ENCODE measurements around the gene HAUS2. TPM values are rescaled to one million over a fixed set of nuclear protein-coding genes. Genes with fewer than 3 reads are reported as not detected.

Gene HAUS2
- 16.7 and 25.2 TPM in 2 replicates for total RNA-seq (2013; cell fraction: nucleolus; rRNA removed)
- total RNA-seq (2014; rRNA removed) (40.6 and 40.7 TPM in 2 replicates), total RNA-seq (2014; rRNA removed; fragmentation: Illumina TruSeq; extraction: Trizol) (37.5 and 41.8 TPM in 2 replicates), total RNA-seq (2021) (26.7 and 33.5 TPM in 2 replicates), polyA plus RNA-seq (2011; rRNA removed) (45.2 and 80.6 TPM in 2 replicates), polyA plus RNA-seq (2014; fragmentation: Illumina TruSeq; extraction: Trizol) (40.6 and 48.3 TPM in 2 replicates), polyA plus RNA-seq (2014; fragmentation: Nextera tagmentation; extraction: Ambion mirVana) (10 to 100 TPM; 30.8 to 37.0 TPM), polyA plus RNA-seq (2014; rRNA removed) (25.3 and 28.7 TPM in 2 replicates), polyA plus RNA-seq (2016; fragmentation: Nextera tagmentation; extraction: Ambion mirVana) (10 to 100 TPM; 54.0 to 59.3 TPM), polyA minus RNA-seq (2011; rRNA and poly(A)+ RNA removed) (19.1 and 19.2 TPM in 2 replicates), Bru-seq, nascent RNA (percentile 76 among the genes with signal in this experiment), BruChase-seq, experiment 1, labeled RNA remaining after a 6-hour chase (percentile 80 among the genes with signal in this experiment), BruChase-seq, experiment 2, labeled RNA remaining after a 2-hour chase (percentile 80 among the genes with signal in this experiment)
- polyA plus RNA-seq (2011; ENCODE audit: low read depth) = 15.2 TPM
- polyA plus RNA-seq (2011; cell fraction: cytosol; rRNA removed) = 19.5 and 24.6 TPM in 2 replicates
- polyA plus RNA-seq (2011; cell fraction: nucleus; rRNA removed) = 6.9 and 8.6 TPM in 2 replicates
- polyA plus RNA-seq (2012) = 17.9 and 26.5 TPM in 2 replicates
- polyA minus RNA-seq (2011; cell fraction: cytosol; rRNA and poly(A)+ RNA removed) = 10.1 and 12.4 TPM in 2 replicates
- 3.0 and 3.9 TPM in 2 replicates for polyA minus RNA-seq (2011; cell fraction: nucleus; rRNA and poly(A)+ RNA removed)
- long read RNA-seq, experiment 1, transcript HAUS2-201 (6 exons, 3,949 nt) = major isoform, 8 of 13 reads
- long read RNA-seq, experiment 1, partial matches to known transcripts = 1 of 13 reads
- long read RNA-seq, experiment 1, other reads (novel, unspliced or antisense) = 1 of 13 reads
- long read RNA-seq, experiment 2, transcript HAUS2-201 (6 exons, 3,949 nt) = major isoform, 30 of 50 reads
- long read RNA-seq, experiment 2, partial matches to known transcripts = 4 of 50 reads
- long read RNA-seq, experiment 2, other reads (novel, unspliced or antisense) = 4 of 50 reads

DNA sequence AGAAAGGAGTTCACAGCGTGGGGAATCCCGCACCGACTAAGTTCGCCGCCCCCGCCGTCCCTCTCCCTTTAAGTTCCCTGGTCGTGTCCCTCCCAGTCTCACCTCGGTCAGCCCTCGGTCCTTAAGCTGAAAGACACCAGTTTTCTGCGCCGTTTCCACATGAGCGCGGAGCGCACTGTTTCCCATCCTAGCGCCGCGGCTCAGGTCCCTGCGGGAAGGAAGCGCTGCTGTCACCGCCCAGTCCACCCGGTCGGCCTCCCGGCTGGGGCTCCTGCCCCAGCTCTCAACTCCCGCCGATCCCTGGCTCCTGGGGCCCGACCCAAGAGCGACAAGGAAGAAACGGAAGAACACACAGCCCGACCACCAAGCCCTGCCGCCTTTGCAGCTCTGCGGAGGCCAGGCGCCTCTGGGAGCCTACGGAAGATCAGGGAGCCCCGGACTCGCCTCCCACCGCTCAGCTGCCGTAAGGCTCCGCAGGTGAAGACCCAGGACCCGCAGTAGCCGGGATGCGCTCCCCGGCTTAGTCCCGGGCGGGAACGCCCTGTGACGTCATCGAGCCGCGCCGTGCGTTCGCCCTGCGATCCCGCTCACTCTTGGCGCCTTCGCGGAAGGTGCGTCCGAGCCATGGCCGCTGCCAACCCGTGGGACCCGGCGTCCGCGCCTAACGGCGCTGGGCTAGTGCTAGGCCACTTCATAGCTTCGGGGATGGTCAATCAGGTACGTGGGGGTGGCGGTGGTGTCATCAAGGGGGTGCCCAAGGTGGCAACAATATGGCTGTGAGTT lies at the start of gene HAUS2, which contains the start of gene LRRC57:
Gene HAUS2, plus strand, starts transcription at position 590 of the 783 bp plus-strand sequence. Its CDS starts 35 bp downstream, at position 625.
Gene LRRC57, minus strand, starts transcription at position 545 of the 783 bp plus-strand sequence. Its CDS starts 359 bp downstream, at position 186.
- Histone ChIP-seq H3K9me3 (replicated peaks; ENCODE audit: control insufficient read depth, insufficient read depth, low read length) (no peaks in the 10 kb centered on the region), H3K27me3 (replicated peaks in 1 of 2; ENCODE audit: control insufficient read depth in 2 of 2, insufficient read depth in 2 of 2, low read length in 1 of 2) (no peaks in the 10 kb centered on the region), H3K79me2 (ENCODE audit: control insufficient read depth, insufficient read depth, low read length) (peaks cover 60% of the 10 kb centered on the region), H3K4me3 (peak within 1 kb of the TSS; percentile 76), H3K4me1 (ENCODE audit: control insufficient read depth, insufficient read depth, low read length) (no peaks in the 10 kb centered on the region; the same call in 1 of the 2 replicates), H3K4me2 (ENCODE audit: control insufficient read depth, insufficient read depth) (peak within 1 kb of the TSS; percentile 82), H2AFZ (ENCODE audit: control insufficient read depth, low read depth, low read length) (peak within 1 kb of the TSS; percentile 81), H4K20me1 (ENCODE audit: control insufficient read depth, insufficient read depth) (no peaks in the 10 kb centered on the region), H3K27ac (ENCODE audit: control insufficient read depth, insufficient read depth) (peak within 1 kb of the TSS; percentile 72), H3K9ac (ENCODE audit: control insufficient read depth, insufficient read depth, low read length) (peak within 1 kb of the TSS; percentile 86), H3K36me3 (ENCODE audit: control insufficient read depth in 2 of 2, insufficient read depth in 2 of 2, low read length in 1 of 2) (peaks cover 1 to 12% of the 10 kb centered on the region in 2 experiments; a peak in 3 of 4 replicates)
- in situ Hi-C loops (cut with MboI) (no loop called here), intact Hi-C loops (cut with micrococcal nuclease; ENCODE audit: unreplicated experiment) (loop anchor here (2.0 kb wide), 1 partner anchor 102 kb away; no protein-coding TSS in a partner anchor)
- RAD21 ChIA-PET (ENCODE audit: unreplicated experiment) = interaction anchor here (0.6 to 2.7 kb wide), 14 partner anchors 12 to 103 kb away, joined by 3 to 9 read pairs (median 4); partner anchors contain the start of genes SNAP23, STARD9 and ZNF106
- BruUV-seq (replicated peaks) = TSS peak; percentile 78
- POLR2A ChIA-PET = interaction anchor here (0.6 to 3.2 kb wide), 16 partner anchors 12 to 125 kb away, joined by 3 to 13 read pairs (median 6); partner anchors contain the start of genes SNAP23, STARD9 and ZNF106
- CTCF ChIA-PET = interaction anchor here (1.1 to 3.0 kb wide), 5 partner anchors 12 to 101 kb away, joined by 3 to 7 read pairs (median 6); partner anchors contain the start of gene ZNF106
- DNase-seq (ENCODE audit: low read depth, low spot score) = peak; percentile 55
- SMC1A ChIA-PET (ENCODE audit: uncharacterized antibody, unreplicated experiment) = interaction anchor here (0.8 to 5.4 kb wide), 19 partner anchors 10 to 320 kb away, joined by 3 to 45 read pairs (median 4); partner anchors contain the start of gene ZNF106
- WGBS (ENCODE audit: insufficient coverage, insufficient replicate concordance, low lambda C conversion rate, missing lambda C conversion rate) = under 1% methylated on average over 70 of the region's 71 CpGs
- peak; percentile 90 for ATAC-seq
- FAIRE-seq = no peak
- TF ChIP-seq RCOR1 (conservative IDR thresholded peaks at IDR 0.05; ENCODE audit: low read depth, low read length) = no peak
- TF ChIP-seq TCF12 (IDR thresholded peaks at IDR 0.05; ENCODE audit: low read depth, low read length) = peak; percentile 34; the same call in 1 of the 2 replicates
- TF ChIP-seq, protein P1, sequence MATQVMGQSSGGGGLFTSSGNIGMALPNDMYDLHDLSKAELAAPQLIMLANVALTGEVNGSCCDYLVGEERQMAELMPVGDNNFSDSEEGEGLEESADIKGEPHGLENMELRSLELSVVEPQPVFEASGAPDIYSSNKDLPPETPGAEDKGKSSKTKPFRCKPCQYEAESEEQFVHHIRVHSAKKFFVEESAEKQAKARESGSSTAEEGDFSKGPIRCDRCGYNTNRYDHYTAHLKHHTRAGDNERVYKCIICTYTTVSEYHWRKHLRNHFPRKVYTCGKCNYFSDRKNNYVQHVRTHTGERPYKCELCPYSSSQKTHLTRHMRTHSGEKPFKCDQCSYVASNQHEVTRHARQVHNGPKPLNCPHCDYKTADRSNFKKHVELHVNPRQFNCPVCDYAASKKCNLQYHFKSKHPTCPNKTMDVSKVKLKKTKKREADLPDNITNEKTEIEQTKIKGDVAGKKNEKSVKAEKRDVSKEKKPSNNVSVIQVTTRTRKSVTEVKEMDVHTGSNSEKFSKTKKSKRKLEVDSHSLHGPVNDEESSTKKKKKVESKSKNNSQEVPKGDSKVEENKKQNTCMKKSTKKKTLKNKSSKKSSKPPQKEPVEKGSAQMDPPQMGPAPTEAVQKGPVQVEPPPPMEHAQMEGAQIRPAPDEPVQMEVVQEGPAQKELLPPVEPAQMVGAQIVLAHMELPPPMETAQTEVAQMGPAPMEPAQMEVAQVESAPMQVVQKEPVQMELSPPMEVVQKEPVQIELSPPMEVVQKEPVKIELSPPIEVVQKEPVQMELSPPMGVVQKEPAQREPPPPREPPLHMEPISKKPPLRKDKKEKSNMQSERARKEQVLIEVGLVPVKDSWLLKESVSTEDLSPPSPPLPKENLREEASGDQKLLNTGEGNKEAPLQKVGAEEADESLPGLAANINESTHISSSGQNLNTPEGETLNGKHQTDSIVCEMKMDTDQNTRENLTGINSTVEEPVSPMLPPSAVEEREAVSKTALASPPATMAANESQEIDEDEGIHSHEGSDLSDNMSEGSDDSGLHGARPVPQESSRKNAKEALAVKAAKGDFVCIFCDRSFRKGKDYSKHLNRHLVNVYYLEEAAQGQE (IDR thresholded peaks at IDR 0.05; ENCODE audit: low read depth, low read length) = no peak
- TF ChIP-seq POLR2AphosphoS2 (IDR thresholded peaks at IDR 0.05; ENCODE audit: low read depth, low read length) = peak; percentile 82
- TF ChIP-seq RB1 (IDR thresholded peaks at IDR 0.05; ENCODE audit: borderline replicate concordance) = peak; percentile 97
- TF ChIP-seq SMARCA5 (IDR thresholded peaks at IDR 0.05) = 0 out of 2 replicates have a peak, but pooled peaks have one; percentile 51
- TF ChIP-seq NFYA (IDR thresholded peaks at IDR 0.05; ENCODE audit: borderline replicate concordance, low read depth, low read length) = no peak
- TF ChIP-seq NR2C1 (IDR thresholded peaks at IDR 0.05) = peak; percentile 10; the same call in 1 of the 2 replicates
- peak; percentile 97; the same call in 1 of the 2 replicates for TF ChIP-seq ASH2L (IDR thresholded peaks at IDR 0.05; ENCODE audit: borderline replicate concordance, low read depth)
- no peak for TF ChIP-seq STAT1 (conservative IDR thresholded peaks at IDR 0.05)
- TF ChIP-seq GABPA (IDR thresholded peaks at IDR 0.05; ENCODE audit: low read depth) = no peak
- no peak for TF ChIP-seq SUZ12 (IDR thresholded peaks at IDR 0.05; ENCODE audit: unreplicated experiment)
- no peak for TF ChIP-seq IRF4 (IDR thresholded peaks at IDR 0.05; ENCODE audit: low read depth, low read length)
